Measurements from ENCODE around the gene DDI2.

The DDI2 gene

DNA sequence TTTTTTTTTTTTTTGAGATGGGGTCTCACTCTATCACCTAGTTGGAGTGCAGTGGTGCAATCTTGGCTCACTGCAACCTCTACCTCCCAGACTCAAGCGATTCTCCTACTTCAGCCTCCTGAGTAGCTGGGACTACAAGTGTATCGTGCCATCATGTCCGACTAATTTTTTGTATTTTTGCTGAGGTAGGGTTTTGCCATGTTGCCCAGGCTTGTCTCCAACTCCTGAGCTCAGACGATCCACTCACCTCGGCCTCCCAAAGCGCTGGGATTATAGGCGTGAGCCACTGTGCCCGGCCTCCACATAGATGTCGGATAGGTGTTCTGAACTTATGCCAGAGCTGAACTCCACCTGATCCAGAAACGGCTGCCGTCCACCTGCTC, 87.9 kb downstream of the DDI2 start:
- DNase-seq, result no peak

GRCh38 chr1:15706751-15707150, 89.5 kb downstream of the DDI2 start:
- no peak for DNase-seq

DNA sequence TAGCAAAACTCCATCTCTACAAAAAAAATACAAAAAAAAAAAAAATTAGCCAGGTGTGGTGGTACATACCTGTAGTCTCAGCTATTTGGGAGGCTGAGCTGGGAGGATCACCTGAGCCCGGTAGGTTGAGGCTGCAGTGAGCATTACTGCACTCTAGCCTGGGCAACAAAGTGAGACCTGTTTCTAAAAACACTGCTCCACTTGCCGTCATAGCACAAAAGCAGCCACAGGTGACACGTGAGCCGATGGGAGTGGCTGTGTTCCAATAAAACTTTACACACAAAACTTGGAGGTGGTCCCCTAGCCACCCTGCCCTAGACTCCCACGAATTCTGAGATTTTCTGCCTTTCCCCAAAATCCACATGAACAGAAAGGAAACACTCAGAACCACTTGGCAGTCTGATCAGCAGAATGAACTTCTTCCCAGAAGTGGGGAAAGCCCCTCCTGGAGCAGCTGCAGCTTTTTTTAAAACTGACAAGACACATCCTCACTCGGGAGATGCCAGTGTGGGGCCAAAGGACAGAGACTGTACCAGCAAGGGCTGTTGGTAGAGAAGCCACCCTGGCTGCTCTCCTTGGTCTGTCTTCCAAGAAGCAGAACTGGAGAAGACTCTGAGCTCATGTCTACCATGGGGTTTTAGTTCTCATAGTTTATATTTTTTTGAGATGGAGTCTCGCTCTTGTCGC, 90.1 kb downstream of the DDI2 start:
- DNase-seq, result no peak

DNA sequence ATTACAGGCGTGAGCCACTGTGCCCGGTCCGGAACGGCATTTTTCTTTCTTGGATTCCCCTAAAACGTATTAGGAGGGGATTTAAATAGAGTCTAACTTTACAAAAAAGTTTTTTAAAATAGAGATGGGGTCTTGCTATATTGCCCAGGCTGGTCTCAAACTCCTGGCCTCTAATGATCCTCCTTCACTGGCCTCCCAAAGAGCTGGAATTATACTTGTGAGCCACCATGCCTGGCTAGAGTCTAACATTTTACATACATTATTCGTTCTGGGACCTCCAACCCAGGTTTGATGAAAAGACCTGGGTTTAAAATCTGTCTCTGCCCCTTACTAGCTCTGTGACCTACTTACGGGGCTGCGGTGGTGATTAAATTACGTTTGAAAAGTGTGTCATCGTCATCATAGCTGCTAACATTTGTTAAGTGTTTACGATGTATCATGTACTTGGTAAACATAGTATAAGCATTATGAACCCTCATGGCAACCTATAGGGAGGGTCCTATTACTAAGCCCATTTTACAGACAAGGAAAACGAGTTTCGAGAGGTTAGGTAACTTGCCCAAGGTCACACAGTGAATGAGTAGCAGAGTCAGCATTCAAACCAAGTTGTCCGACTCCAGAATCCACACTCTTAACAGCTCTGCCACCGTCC, 91.4 kb downstream of the DDI2 start:
- no peak for DNase-seq

DNA sequence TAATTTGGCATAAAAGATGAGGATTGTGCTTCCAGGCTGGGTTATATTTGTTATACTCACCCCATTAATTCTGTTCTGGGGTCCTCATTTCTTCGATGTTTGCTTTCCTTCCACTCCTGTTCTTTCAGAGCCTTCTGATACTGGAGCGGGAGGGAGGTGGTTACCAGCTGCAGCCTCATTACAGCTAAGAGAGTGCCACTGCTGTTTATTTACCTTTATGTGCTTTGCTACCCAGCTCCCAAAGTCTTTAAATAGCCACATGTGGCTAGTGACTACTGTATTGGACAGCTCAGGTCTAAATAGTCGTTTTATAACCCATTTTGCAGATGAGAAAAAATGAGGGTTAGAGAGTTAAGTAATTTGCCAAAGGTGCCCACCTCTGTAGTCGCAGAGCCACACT, 92.0 kb downstream of the DDI2 start:
- no peak for DNase-seq

GRCh38 chr1:15712168-15712567, 94.9 kb downstream of the DDI2 start:
- DNase-seq, result no peak

DNA sequence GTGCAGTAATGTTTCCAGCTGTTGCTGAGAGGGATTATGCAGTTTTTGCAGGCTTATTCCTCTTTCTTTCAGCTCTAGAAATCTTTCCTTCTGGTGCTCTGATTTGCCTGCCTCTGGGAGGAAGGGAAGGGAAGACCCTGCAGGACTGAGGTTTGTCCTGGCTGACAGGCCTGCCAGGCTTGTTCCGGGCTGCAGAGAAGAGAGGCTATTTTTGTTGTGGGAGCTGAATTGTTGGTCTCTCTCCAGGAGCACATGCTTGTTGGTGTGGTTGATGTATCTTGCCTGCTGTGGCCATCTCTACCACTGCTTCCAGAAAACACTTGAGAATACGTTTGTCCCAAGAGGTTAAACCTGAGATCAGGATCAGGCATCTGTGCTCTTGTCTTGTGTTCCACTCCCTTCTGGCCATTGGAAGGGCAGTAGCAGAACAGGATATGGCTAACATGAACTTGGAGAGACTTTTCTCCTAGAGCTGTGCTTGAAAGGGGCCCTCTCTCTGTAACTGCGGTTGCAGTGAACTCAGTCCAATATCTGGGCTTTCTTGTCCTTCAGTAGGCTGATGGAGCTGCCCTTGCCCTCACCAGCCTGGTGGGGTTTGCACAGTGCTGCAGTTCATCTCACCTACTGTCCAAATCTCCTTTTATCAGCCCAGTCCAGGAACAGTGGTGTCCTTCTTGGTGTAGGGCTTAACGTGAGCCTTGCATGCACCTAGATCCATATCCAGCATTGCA, 97.3 kb downstream of the DDI2 start:
- no peak for DNase-seq

GRCh38 chr1:15717418-15718125, 100.3 kb downstream of the DDI2 start:
- DNase-seq, result peak; percentile 93

DNA sequence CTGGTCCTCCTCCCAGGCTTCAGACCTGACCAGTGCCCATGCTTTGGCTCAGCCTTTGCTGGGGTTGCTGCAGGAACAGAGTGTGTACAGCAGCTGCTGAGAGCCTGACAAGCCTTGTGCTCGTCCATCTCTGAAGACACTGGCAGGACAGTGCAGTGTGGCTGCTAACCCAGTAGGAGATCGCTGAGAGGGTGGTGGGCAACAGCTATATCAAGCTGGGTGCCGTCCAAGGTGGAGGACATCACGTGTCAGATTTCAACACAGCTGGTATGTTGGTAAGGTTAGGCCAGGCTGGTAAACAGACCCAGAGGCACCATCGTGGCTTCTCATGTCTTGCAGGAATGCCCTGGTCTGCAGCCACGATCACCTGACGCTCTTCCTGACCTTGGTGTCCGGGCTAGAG, 100.9 kb downstream of the DDI2 start:
- DNase-seq, result no peak
